DLD1 (cell line): ENCODE measurements around the gene MPZL1.
"Not testable (repeated sequence)": the region's sequence is repeated elsewhere in the genome, so short reads cannot be mapped to it uniquely, and the experiment has no call there.

ENCODE experiments used
- in situ Hi-C: cut with HindIII; loops from 2 replicates; pipeline ENCODE4 v1.10.0; 2017; ENCODE audit warnings: low sequenced_read_pairs

The MPZL1 gene

GRCh38 chr1:167805041-167805556 lies 83.3 kb downstream of the MPZL1 start:
- in situ Hi-C loops: no loop called here

DNA sequence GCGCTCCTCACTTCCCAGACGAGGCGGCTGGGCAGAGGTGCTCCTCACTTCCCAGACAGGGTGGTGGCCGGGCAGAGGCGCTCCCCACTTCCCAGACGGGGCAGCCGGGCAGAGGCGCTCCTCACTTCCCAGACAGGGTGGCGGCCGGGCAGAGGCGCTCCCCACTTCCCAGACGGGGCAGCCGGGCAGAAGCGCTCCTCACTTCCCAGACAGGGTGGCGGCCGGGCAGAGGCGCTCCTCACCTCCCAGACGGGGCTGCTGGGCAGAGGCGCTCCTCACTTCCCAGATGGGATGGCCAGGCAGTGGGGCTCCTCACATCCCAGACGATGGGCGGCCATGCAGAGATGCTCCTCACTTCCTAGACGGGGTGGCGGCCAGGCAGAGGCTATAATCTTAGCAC lies 84.5 kb downstream of the MPZL1 start:
- in situ Hi-C loops: not testable (repeated sequence)

- in situ Hi-C loops: not testable (repeated sequence)
Observed at GRCh38 chr1:167806676-167807075, 84.9 kb downstream of the MPZL1 start.

DNA sequence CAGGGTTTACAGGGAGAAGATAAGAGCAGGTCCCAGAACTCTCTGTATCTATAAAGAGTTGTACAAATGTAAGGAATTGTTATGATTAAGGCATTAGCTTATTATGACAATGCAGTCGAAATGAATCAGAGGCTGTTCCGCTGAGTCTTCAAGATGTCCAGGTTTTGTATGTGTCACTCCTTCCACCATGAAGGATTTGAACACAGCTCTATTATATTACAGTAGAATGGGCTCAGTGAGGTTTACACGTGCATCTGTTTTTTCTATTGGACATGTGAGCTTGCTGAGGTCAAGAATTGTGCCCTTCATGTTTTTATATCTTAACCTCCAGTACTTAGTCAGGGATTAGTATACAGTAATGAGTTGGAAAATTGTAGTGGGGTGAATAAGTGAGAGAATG lies 86.3 kb downstream of the MPZL1 start:
- in situ Hi-C loops: no loop called here

GRCh38 chr1:167808690-167809089 lies 86.9 kb downstream of the MPZL1 start:
- in situ Hi-C loops: no loop called here

DNA sequence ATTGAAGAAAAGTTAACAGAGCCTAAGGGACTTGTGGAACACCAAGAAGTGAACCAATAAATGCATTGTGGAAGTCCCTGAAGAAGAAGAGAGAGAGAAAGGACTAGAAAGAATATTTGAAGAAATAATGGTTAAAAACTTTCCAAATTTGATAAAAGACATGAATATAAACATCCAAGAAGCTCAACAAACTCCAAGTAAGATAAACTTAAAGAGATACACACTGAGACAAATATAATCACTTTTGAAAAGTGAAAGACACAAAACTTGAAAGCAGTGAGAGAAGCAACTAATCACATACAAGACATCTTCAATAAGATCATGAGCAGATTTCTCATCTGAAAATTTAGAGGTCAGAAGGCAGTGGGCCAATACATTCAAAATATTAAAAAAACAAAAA lies 91.2 kb downstream of the MPZL1 start:
- in situ Hi-C loops: no loop called here

- in situ Hi-C loops: no loop called here
Observed at GRCh38 chr1:167815650-167816049, 93.9 kb downstream of the MPZL1 start.

GRCh38 chr1:167819849-167820683 lies 98.3 kb downstream of the MPZL1 start:
- in situ Hi-C loops: no loop called here

DNA sequence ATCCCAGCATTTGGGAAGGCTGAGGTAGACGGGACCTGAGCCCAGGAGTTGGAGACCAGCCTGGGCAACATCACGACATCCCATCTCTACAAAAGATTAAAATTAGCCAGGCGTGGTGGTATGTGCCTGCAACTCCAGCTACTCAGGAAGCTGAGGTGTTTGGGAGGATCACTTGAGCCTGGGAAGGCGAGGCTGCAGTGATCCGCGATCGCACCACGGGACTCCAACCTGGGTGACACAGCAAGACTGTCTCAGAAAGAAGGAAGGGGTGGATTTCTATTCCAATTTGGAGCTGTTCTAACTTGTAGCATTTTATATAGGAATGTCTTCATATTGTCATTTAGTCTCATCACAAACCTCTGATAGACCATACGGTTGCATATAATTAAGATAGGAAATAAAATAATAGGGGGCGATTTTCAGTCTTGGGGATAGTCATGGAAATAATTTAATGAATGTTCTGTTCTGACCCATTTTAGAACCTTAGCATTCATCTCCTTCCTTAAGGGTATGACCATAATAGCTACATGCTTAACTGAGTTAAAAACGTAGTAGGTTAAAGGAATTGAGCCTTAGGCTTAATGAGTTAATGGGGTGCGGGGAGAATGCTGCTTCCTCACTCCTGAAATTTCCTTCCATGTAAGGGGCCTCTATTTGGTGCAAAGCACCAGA lies 99.0 kb downstream of the MPZL1 start:
- in situ Hi-C loops: no loop called here

DNA sequence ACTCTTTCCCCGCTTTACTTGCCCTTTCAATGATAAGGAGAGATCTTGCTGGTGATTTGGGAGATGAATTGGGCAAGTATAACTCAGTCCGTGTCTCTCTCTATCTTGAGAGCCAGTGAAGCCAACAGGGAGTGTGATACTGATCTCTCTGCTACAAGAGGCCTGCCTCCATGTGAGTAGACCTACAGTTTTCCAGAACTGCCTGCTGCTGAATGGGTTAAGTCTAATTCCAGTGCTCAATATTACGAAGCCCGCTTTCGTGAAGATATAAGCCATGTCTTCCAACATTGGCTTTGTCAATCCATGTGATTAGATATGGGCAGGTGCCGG lies 99.5 kb downstream of the MPZL1 start:
- in situ Hi-C loops: no loop called here

GRCh38 chr1:167821969-167822685 lies 100.3 kb downstream of the MPZL1 start:
- in situ Hi-C loops: no loop called here

DNA sequence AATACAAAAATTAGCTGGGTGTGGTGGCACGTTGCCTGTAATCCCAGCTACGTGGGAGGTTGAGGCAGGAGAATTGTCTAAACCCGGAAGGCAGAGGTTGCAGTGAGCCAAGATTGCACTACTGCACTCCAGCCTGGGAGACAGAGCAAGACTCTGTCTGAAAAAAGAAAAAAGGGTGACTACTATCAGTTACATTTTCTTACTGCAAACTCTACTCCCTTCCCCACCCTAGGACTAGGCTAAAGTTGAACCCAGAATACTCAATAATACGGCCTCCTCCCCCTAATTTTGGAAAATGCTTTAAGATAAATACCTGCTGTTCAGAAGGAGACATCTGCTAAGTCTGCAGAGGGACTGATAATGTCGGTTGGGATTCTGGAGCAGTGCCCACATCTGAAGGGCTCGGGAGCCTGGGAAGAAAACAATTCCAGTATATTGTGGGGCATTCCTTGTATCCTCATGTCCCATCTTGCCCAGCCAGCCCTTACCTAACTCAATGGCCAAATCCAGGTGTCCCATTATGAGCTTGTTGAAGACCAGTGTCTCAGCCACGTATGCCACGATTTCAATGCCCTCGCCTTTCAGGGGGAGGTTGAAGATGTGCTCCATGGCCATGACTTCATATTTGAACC lies 102.5 kb downstream of the MPZL1 start:
- in situ Hi-C loops: no loop called here

- in situ Hi-C loops: no loop called here
Observed at GRCh38 chr1:167825419-167826079, 103.8 kb downstream of the MPZL1 start.

GRCh38 chr1:167826127-167826526 lies 104.3 kb downstream of the MPZL1 start:
- in situ Hi-C loops: no loop called here

- in situ Hi-C loops: no loop called here
Observed at GRCh38 chr1:167829868-167830267, 108.1 kb downstream of the MPZL1 start.

GRCh38 chr1:167830668-167831067 lies 108.9 kb downstream of the MPZL1 start:
- in situ Hi-C loops: not testable (repeated sequence)

- in situ Hi-C loops: no loop called here
Observed at GRCh38 chr1:167832693-167833092, 110.9 kb downstream of the MPZL1 start.

DNA sequence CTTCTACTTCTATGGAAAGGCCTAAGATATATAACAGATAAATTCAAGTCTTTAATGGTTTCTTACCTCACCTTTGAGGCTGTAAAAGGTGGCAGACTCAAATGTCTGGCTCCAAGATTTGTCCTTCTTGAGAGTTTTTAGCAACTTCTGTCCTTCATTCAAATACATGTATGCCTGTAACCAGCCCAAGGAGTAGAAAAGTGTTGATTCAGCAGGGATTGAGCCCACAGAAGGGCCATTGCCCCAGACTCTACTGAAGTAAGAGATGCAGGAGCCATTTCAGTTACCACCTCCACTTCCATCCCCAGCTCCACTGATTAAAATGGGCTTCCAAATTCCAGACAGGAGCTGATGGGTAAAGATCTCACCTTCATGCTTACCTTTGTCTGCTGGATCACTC lies 112.1 kb downstream of the MPZL1 start:
- in situ Hi-C loops: no loop called here

DNA sequence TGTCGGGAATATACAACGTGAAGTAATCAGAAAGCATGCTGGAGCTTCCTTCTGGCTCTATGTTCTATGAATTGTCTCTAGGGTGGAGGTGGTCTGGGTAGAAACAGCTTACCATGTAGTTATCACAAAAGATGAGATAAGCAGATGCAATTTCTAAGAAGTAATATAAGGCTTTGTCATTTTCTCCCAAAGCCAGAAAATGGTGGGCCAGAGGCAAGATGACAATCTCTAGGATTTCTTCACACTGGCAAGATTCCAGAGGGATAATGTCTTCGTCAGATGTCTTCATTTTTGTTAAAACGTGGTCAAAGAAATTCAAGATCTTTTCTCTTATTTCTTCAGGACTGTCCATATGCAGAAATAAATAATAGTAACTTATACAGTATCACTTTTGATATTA lies 114.4 kb downstream of the MPZL1 start:
- in situ Hi-C loops: no loop called here

GRCh38 chr1:167837326-167837725 lies 115.5 kb downstream of the MPZL1 start:
- in situ Hi-C loops: no loop called here

- in situ Hi-C loops: no loop called here
Observed at GRCh38 chr1:167839009-167839408, 117.2 kb downstream of the MPZL1 start.
